Prostate gland (tissue), 2 donors: ENCODE measurements around the gene DAPK3. TPM values are rescaled to one million over a fixed set of nuclear protein-coding genes. Genes with fewer than 3 reads are reported as not detected.

Source experiments
- DNase-seq: peaks from one replicate; pipeline ENCODE4 v3.0.0-alpha.2; 2019; ENCODE audit warnings: low spot score
- H3K27ac ChIP-seq, 2 donors: fragments of 200-600 bp; sonication (generic); 2 replicates each; pipeline ENCODE4 v1.5.1; 2017 to 2019
- H3K27me3 ChIP-seq: fragments of 200-600 bp; sonication (generic); replicated peaks from 2 replicates; pipeline ENCODE4 v1.5.1; 2019; ENCODE audit not compliant: insufficient read depth
- H3K36me3 ChIP-seq, 2 donors: fragments of 200-600 bp; sonication (generic); 1 replicate in 1 of 2; 2 replicates in 1 of 2; pipeline versions ENCODE4 v1.5.1 to v1.8.1; 2017 to 2019
- H3K4me1 ChIP-seq: fragments of 200-600 bp; sonication (generic); replicated peaks from 2 replicates; pipeline ENCODE4 v1.5.1; 2019
- H3K4me3 ChIP-seq, 2 donors: fragments of 200-600 bp; sonication (generic); 2 replicates each; pipeline ENCODE4 v1.5.1; 2017 to 2019
- H3K9me3 ChIP-seq: fragments of 200-600 bp; sonication (generic); 2 replicates; pipeline ENCODE4 v1.5.1; 2017
- POLR2A ChIP-seq: fragments of 450-650 bp; IDR thresholded peaks from one replicate; pipeline ENCODE4 v1.6.1; 2016; ENCODE audit warnings: antibody characterized with exemption, mild to moderate bottlenecking
- POLR2AphosphoS5 ChIP-seq: sonication (generic); formaldehyde crosslinking; IDR thresholded peaks from one replicate; pipeline ENCODE4 v1.6.1; 2017; ENCODE audit warnings: antibody characterized with exemption
- whole genome bisulfite sequencing: methylation state at CpG from one replicate; pipeline ENCODE4 v1.1.5; 2018; 5-methylcytosine and 5-hydroxymethylcytosine counted together
- intact Hi-C: fragments of 100-400 bp; cut with DNase I; formaldehyde crosslinking; loops from one replicate; pipeline ENCODE4 v1.14.2; 2022
- total RNA-seq, 2 donors: library from RNA; depleted of rRNA; stranded (reverse); fragments of >200 nt; gene quantifications; one replicate each; pipeline ENCODE4 v1.1.0, GENCODE V29; 2016
- TF ChIP-seq, protein P1 (sequence below), 4 experiments: fragments of 200-600 bp in 2 of 4; fragments of 450-650 bp in 2 of 4; sonication (generic) in 2 of 4; IDR thresholded peaks; 1 replicate in 3 of 4; 2 replicates in 1 of 4; pipeline ENCODE4 v1.5.1; 2016 to 2019; ENCODE audit warnings: antibody characterized with exemption in 4 of 4, mild to moderate bottlenecking in 2 of 4, moderate library complexity in 2 of 4

DAPK3 gene
- total RNA-seq, 2 donors from 2014 or later: 87.1 to 107 TPM

GRCh38 chr19:3980353-3981251 lies 9.7 kb upstream of the DAPK3 start:
- Histone ChIP-seq H3K4me3 (no peak overlapping the region), H3K27ac (no peak overlapping the region), H3K4me1 (peaks cover 8% of the 10 kb centered on the region), H3K27me3 (no peaks in the 10 kb centered on the region), H3K9me3 (no peaks in the 10 kb centered on the region), H3K36me3 (peaks cover 70 to 78% of the 10 kb centered on the region in 2 donors)
- TF ChIP-seq, protein P1, sequence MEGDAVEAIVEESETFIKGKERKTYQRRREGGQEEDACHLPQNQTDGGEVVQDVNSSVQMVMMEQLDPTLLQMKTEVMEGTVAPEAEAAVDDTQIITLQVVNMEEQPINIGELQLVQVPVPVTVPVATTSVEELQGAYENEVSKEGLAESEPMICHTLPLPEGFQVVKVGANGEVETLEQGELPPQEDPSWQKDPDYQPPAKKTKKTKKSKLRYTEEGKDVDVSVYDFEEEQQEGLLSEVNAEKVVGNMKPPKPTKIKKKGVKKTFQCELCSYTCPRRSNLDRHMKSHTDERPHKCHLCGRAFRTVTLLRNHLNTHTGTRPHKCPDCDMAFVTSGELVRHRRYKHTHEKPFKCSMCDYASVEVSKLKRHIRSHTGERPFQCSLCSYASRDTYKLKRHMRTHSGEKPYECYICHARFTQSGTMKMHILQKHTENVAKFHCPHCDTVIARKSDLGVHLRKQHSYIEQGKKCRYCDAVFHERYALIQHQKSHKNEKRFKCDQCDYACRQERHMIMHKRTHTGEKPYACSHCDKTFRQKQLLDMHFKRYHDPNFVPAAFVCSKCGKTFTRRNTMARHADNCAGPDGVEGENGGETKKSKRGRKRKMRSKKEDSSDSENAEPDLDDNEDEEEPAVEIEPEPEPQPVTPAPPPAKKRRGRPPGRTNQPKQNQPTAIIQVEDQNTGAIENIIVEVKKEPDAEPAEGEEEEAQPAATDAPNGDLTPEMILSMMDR (IDR thresholded peaks at IDR 0.05): no peak
- TF ChIP-seq POLR2A: no peak
- no peak for TF ChIP-seq POLR2AphosphoS5
- DNase-seq: no peak
- WGBS: 90% methylated on average over 31 of the region's 31 CpGs
- intact Hi-C loops: loop anchor here (5.0 kb wide), 1 partner anchor 202 kb away; the partner anchor contains the start of genes ANKRD24 and SIRT6

GRCh38 chr19:3979674-3980352 lies 8.9 kb upstream of the DAPK3 start:
- peaks cover 6% of the 10 kb centered on the region for H3K4me1 ChIP-seq
- H3K4me3 ChIP-seq: no peak overlapping the region
- peaks cover 70 to 79% of the 10 kb centered on the region in 2 donors for H3K36me3 ChIP-seq
- WGBS: 86% methylated on average over 22 of the region's 25 CpGs
- intact Hi-C loops: loop anchor here (5.0 kb wide), 1 partner anchor 202 kb away; the partner anchor contains the start of genes ANKRD24 and SIRT6
- H3K27ac ChIP-seq: no peak overlapping the region
- TF ChIP-seq POLR2A: no peak
- no peak for TF ChIP-seq POLR2AphosphoS5
- TF ChIP-seq, protein P1 (IDR thresholded peaks at IDR 0.05): no peak
- DNase-seq: no peak
- H3K27me3 ChIP-seq: no peaks in the 10 kb centered on the region
- no peaks in the 10 kb centered on the region for H3K9me3 ChIP-seq

DNA sequence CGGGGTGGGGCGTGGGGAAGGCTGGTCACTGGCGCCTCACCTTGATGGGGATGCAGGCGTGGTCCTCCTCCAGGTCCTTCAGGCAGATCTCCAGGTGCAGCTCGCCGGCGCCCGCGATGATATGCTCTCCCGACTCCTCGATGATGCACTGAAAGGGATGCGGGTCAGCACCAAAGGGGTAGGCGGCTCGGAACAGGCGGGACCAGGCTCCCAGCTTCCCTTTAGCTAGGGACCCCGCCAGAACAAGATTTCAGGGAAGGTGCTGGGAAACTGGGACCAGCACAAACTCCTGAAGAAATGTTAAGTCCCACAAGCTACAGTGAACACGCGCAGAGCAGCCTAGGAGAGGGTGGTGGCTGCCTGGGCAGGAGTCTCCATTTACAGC lies 8.4 kb upstream of the DAPK3 start:
- Histone ChIP-seq H3K36me3 (peaks cover 70 to 79% of the 10 kb centered on the region in 2 donors), H3K27me3 (no peaks in the 10 kb centered on the region), H3K9me3 (no peaks in the 10 kb centered on the region), H3K4me1 (peaks cover 6% of the 10 kb centered on the region), H3K4me3 (no peak overlapping the region), H3K27ac (no peak overlapping the region)
- WGBS: 91% methylated on average over 18 of the region's 18 CpGs
- no peak for DNase-seq
- TF ChIP-seq POLR2A (no peak), POLR2AphosphoS5 (no peak)
- TF ChIP-seq, protein P1 (IDR thresholded peaks at IDR 0.05): no peak
- intact Hi-C loops: no loop called here

- no peaks in the 10 kb centered on the region for H3K27me3 ChIP-seq
- no peak for DNase-seq
- H3K27ac ChIP-seq: no peak overlapping the region
- H3K4me3 ChIP-seq: no peak overlapping the region
- intact Hi-C loops: no loop called here
- peaks cover 66 to 72% of the 10 kb centered on the region in 2 donors for H3K36me3 ChIP-seq
- 91% methylated on average over 19 of the region's 19 CpGs for WGBS
- H3K9me3 ChIP-seq: no peaks in the 10 kb centered on the region
- no peaks in the 10 kb centered on the region for H3K4me1 ChIP-seq
- TF ChIP-seq POLR2A: no peak
- TF ChIP-seq, protein P1 (IDR thresholded peaks at IDR 0.05): no peak
- no peak for TF ChIP-seq POLR2AphosphoS5
Observed at GRCh38 chr19:3978145-3978544, 7.2 kb upstream of the DAPK3 start.
